ENCODE measurements around the gene CSF1. TPM values are rescaled to one million over a fixed set of nuclear protein-coding genes. Genes with fewer than 3 reads are reported as not detected.
"Not testable (repeated sequence)": the region's sequence is repeated elsewhere in the genome, so short reads cannot be mapped to it uniquely, and the experiment has no call there.

Gene CSF1
- total RNA-seq, 1 donor: 64.8 TPM

DNA sequence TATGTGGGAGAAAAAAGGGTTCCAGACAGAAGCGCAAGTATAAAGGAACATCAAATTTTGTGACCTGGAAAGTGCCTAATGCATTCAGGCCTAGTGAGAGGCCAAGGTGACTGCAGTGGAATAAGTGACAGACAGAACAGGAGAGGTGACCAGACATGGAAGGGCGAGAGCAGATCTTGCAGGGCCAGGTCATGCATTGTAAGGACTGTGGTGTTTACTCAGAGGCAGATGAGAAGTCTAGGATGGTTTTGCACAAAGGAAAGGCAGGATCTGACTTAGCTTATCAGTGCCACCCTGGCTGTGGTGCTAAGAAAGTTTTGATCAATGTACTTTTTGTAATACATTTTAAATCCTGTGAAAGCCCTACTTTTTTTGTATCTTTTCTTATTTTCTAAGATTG lies 39.9 kb downstream of the CSF1 start:
- TF ChIP-seq, protein P1, sequence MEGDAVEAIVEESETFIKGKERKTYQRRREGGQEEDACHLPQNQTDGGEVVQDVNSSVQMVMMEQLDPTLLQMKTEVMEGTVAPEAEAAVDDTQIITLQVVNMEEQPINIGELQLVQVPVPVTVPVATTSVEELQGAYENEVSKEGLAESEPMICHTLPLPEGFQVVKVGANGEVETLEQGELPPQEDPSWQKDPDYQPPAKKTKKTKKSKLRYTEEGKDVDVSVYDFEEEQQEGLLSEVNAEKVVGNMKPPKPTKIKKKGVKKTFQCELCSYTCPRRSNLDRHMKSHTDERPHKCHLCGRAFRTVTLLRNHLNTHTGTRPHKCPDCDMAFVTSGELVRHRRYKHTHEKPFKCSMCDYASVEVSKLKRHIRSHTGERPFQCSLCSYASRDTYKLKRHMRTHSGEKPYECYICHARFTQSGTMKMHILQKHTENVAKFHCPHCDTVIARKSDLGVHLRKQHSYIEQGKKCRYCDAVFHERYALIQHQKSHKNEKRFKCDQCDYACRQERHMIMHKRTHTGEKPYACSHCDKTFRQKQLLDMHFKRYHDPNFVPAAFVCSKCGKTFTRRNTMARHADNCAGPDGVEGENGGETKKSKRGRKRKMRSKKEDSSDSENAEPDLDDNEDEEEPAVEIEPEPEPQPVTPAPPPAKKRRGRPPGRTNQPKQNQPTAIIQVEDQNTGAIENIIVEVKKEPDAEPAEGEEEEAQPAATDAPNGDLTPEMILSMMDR (IDR thresholded peaks at IDR 0.05; ENCODE audit: insufficient read depth, low read depth, low read length): no peak
- no peak for DNase-seq (ENCODE audit: low read depth)
- no peak overlapping the region for H3K4me3 ChIP-seq (ENCODE audit: low read depth, low read length)

DNA sequence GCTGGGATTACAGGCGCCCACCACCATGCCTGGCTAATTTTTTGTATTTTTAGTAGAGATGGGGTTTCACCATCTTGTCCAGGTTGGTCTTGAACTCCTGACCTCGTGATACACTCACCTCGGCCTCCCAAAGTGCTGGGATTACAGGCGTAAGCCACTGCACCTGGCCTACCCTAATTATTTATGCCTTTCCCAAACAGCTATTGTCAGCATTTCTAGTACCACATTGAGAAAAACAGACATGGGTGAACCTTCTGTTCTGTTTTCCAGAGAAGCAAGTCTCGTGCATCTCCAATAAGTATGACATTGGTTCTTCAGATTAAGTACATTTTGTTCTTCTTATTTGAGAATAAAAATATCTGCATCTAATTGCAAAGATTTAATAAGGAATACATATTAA lies 40.9 kb downstream of the CSF1 start:
- not testable (repeated sequence) for DNase-seq (ENCODE audit: low read depth); H3K4me3 ChIP-seq (ENCODE audit: low read depth, low read length)

DNA sequence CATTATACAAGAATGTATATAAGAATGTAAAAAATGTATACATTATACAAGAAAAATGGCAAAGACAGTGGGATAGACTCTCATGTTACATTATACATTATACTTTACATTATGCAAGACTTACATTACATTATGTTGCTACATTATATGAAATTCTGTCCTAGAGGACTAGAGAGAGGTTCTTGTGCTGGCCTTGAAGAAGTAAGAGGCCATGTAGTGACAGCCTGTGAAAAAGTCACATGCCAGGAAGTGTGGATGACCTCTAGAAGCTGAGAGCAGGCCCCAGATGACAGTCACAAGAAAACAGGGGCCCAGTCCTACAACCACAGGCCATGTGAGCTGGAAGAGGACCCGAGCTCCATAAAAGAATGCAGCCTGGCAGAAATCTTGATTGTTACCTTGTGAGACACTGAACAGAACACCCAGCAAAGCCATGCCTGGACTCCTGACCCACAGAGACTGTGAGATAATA lies 43.4 kb downstream of the CSF1 start:
- H3K4me3 ChIP-seq (ENCODE audit: low read depth, low read length): no peak overlapping the region
- TF ChIP-seq, protein P1 (IDR thresholded peaks at IDR 0.05; ENCODE audit: insufficient read depth, low read depth, low read length): no peak
- peak; percentile 79 for DNase-seq (ENCODE audit: low read depth)

DNA sequence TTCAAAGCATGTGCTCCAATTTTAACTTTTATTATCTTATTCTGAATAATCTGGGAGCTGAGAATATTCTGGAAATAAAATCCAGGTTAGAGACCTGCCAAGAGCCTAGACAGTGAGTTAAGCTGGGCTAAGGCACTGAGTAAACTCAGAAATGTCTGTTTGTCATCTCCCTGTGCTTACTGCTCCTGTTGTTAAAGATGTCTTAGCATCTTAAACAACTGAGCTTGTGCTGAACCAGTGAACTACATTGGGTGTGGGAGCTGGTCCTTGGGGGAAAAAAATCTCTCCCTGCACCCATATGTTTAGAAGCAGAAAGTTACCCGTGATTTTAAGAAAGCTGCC lies 49.0 kb downstream of the CSF1 start:
- no peak for DNase-seq (ENCODE audit: low read depth)
- TF ChIP-seq, protein P1 (IDR thresholded peaks at IDR 0.05; ENCODE audit: insufficient read depth, low read depth, low read length): no peak

DNA sequence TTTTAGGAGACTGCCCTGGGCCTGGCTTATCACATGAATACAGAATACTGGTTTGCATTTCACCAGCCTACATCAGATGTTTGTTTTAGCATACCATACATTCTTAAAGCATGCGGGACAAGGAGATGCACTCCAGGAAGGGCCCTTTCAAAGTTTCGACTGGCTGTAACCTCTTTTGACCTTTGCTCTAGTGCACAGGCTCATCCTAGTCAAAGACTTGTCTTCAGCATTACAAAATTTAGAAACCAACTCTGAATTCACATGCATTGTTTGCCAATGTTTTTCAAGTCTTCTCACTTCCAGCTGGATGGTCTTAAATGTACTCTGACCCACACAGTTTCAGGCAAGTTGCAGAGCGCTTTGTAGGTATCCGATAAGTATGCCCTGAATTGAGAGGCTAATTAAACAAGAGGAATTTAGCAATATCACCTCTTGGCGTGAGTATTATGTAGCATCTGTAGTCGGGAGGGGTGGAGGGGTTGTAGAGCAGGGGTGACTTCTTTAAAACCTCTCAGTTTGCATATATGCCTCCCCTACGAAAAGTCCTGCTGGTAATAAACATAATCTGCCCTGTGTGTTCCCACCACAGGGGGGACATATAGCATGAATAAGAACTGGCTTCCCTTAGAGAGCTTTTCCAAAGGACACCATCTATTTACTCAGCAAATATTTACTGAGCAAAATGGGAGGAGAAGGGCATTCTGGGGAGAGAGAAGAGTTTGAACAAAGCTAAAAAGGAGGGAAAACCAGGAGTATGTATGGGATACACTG lies 49.5 kb downstream of the CSF1 start:
- peak; percentile 82 for DNase-seq (ENCODE audit: low read depth)
- no peak overlapping the region for H3K4me3 ChIP-seq (ENCODE audit: low read depth, low read length)
- TF ChIP-seq, protein P1 (IDR thresholded peaks at IDR 0.05; ENCODE audit: insufficient read depth, low read depth, low read length): peak; percentile 29

More for the DNA sequence above, 49.0 kb downstream of the CSF1 start:
- H3K4me3 ChIP-seq (ENCODE audit: low read depth, low read length): no peak overlapping the region

DNA sequence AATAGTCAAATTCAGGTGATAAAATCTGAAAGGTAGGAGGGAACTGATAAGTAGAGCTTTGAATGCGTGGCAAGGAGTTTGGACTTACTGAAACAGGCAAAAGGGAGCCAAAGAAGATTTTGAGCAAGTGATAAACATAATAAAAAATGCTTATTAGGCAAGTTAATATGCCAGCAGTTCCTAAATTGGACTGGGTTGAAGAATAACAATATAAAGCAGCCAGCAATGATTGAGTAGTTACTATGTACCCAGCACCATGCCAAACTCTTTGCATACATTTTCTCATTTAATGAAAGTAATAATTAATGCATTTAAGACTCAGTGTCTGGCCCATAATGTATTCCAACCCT lies 50.1 kb downstream of the CSF1 start:
- TF ChIP-seq, protein P1 (IDR thresholded peaks at IDR 0.05; ENCODE audit: insufficient read depth, low read depth, low read length): no peak
- H3K4me3 ChIP-seq (ENCODE audit: low read depth, low read length): no peak overlapping the region
- DNase-seq (ENCODE audit: low read depth): no peak

DNA sequence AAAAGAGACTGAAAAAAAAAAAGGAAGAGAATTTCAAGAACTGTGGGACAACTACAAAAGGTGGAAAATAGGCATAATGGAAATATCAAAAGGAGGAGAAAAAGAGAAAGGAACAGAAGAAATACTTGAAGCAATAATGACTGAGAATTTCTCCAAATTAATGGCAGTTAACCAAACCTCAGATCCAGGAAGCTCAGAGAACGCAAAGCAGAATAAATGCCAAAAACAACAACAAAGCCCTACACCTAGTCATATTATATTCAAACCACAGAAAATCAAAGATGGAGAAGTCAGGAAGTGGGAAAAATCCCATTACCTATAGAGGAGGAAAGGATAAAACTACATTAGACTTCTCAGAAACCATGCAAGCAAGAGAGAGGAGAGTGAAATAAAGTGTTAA lies 53.2 kb downstream of the CSF1 start:
- DNase-seq (ENCODE audit: low read depth): no peak
- TF ChIP-seq, protein P1 (IDR thresholded peaks at IDR 0.05; ENCODE audit: insufficient read depth, low read depth, low read length): no peak
- H3K4me3 ChIP-seq (ENCODE audit: low read depth, low read length): no peak overlapping the region

Data from fibroblast of villous mesenchyme (primary cell).